Omental fat pad (tissue), 4 donors: Measurements from ENCODE around the gene P3H4. TPM values are rescaled to one million over a fixed set of nuclear protein-coding genes. Genes with fewer than 3 reads are reported as not detected.

Source experiments
- ATAC-seq: fragments of 150-250 bp; one replicate; pipeline ENCODE4 v1.9.1; 2016; ENCODE audit warnings: mild to moderate bottlenecking, moderate library complexity; ENCODE audit not compliant: low FRiP score
- DNase-seq: peaks from one replicate; pipeline ENCODE4 v3.0.0-alpha.2; 2019; ENCODE audit warnings: low spot score
- CTCF ChIP-seq, 3 donors: fragments of 450-650 bp; IDR thresholded peaks; one replicate each; pipeline ENCODE4 v1.5.1; 2016 to 2017; ENCODE audit warnings: antibody characterized with exemption in 3 of 3, mild to moderate bottlenecking in 3 of 3, moderate library complexity in 2 of 3
- total RNA-seq, 4 donors: library from RNA; depleted of rRNA; stranded (reverse); fragments of >200 nt; gene quantifications; one replicate each; pipeline ENCODE4 v1.1.0, GENCODE V29; 2016

Gene P3H4
- total RNA-seq, 4 donors from 2014 or later, result 6.6 to 15.6 (median 10.0) TPM

DNA sequence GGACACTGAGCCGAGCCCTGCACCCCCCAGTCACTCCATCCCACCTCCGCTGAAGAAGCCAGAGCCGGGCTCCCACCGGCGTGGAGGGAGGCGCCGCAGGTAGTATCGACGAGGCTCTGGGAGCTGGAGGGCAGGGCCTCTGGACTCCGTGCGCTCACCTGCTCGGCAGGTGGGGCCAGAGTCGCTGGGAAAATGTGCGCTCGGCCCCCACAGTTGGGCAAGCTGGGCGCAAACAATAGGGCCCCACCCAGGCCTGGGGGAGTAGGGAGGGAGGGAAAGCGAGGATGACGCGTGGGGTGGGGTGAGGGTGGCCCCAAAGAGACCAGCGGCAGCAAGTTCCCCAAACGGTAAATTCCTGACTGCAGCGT lies 25.9 kb downstream of the P3H4 start:
- peak; percentile 6 for ATAC-seq

DNA sequence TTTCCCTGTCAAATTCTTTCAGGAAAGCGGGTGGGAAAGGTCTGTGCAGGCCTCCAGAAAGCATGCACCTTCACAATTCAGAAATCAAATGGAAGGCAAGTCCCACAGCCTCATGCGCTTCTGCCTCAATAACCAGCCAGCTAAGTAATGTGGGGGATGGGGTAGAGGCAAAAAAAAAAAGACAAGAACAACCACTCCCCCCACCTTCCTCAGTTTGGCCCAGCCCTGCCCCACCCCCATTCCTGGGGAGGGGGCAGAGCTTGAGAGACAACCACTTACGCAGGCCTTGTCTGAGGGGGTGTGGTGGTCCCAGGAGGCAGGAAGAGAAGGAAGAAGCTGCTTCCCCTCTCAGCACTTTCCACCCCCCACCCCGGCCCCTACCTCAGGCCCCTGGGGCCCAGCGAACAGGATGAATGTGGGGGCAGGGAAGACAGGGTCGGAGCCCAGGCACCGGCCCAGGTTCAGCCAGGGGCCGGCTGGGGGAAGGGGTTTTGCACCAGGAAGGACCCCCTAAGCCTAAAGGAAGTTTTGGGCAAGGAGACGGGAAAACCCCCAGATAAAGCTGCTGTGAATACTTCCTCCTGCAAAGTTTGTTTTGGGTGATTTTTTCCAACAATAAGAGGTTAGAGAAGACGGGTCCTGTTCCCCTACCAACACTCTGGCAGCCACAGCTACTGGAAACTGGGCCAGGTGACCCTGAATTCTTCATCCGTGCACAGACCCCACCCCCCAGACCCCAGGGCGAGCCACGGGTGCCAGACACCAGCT lies 26.5 kb downstream of the P3H4 start:
- DNase-seq, result no peak
- no peak for ATAC-seq
- no peak for TF ChIP-seq CTCF (IDR thresholded peaks at IDR 0.05)

More for the DNA sequence above, 25.9 kb downstream of the P3H4 start:
- no peak for TF ChIP-seq CTCF (IDR thresholded peaks at IDR 0.05)
- DNase-seq, result no peak

- no peak for TF ChIP-seq CTCF (IDR thresholded peaks at IDR 0.05)
- peak; percentile 35 for ATAC-seq
- no peak for DNase-seq
Observed at GRCh38 chr17:41784207-41784744, 27.5 kb downstream of the P3H4 start.

DNA sequence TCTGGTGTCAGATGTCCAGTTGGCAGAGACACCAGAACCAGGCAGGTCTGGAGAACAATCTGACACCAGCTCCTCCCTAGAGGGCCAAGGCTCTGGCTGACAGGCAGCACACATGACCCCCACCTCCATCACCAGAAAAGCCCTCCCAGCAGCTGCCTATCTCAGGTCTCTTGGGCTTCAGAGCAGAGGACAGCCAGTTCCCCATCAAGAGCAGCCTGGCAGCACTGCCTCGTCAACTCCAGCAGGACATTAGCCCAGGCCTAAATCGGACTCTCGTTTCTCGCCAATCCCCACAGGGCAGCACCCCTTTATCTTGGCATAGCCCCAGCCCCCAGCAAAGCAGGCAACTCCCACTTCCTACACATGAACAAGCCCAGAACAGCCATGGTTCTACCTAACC lies 29.6 kb downstream of the P3H4 start:
- no peak for TF ChIP-seq CTCF (IDR thresholded peaks at IDR 0.05)
- no peak for DNase-seq
- no peak for ATAC-seq

- DNase-seq, result no peak
- no peak for TF ChIP-seq CTCF (IDR thresholded peaks at IDR 0.05)
- no peak for ATAC-seq
Observed at GRCh38 chr17:41781404-41782110, 30.2 kb downstream of the P3H4 start.

DNA sequence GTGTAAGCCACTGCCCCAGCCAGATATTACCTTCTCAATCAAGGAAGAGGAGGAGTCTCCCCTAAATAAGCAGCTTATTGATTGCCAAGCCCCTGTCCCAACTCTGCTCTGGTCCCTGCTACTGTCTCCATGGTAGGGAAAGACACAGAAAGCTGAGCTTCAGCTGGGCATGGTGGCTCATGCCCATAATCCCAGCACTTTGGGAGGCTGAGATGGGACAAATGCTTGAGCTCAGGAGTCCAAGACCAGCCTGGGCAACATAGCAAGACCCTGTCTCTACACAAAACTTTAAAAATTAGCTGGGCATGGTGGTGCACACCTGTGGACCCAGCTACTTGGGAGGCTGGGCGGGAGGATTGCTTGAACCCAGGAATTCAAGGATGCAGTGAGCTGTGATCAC lies 31.8 kb downstream of the P3H4 start:
- DNase-seq, result no peak
- no peak for ATAC-seq
- no peak for TF ChIP-seq CTCF (IDR thresholded peaks at IDR 0.05)
